Measurements from ENCODE around the gene CAMK1.

Gene CAMK1

DNA sequence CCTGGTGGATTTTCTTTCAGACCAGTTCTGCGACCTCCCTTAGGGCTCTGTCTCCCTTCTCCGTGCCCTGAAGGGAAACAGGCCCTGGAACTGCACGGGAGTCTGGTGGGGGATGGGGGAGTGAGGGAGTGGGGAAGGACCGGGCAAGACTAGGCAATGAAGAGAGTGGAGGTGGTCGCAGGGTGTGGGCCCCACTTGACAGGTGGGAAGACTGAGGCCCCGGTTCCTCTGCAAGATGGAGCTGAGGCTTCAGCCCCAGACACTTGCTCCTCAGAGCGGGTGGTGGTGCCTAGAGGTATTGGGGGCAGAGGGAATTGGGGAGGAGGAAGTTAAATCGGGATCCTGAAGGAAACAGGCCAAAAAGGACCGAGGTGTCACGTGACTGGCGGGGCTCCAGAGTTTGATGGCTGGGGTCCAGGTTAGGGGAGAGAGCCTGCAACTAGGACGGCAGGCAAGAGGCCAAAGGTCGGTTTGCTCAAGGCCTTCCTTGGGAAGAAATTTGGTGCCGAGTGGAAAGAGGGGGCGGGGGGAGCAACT, 597 bp upstream of the CAMK1 start:
- peak in 12 of 14 donors; percentile 11 to 70 (median 46) for DNase-seq

- DNase-seq, result no peak
Observed at GRCh38 chr3:9769012-9769411, 735 bp downstream of the CAMK1 start.

GRCh38 chr3:9768141-9768775, 1.5 kb downstream of the CAMK1 start:
- DNase-seq, result no peak

- no peak for DNase-seq
Observed at GRCh38 chr3:9767418-9767817, 2.3 kb downstream of the CAMK1 start.

DNA sequence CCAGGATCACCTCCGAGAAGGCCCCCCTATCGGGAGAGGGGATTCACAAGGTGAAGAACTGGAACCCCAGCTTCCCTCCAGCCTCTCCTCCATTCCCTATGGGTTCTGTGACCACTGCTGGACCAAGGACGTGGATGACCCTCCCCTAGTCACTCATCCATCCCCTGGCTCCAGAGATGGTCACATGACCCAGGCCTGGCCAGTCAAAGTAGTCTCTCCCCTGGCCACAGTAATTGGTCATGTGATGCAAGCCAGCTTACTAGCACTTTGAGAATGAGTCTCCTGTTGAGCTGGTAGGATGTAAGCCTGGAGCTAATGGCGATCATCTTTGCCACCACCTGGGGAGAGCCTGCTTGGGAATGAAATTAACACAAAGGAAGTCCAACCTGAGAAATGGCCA, 3.9 kb downstream of the CAMK1 start:
- DNase-seq, result no peak

GRCh38 chr3:9762871-9763270, 6.9 kb downstream of the CAMK1 start:
- no peak for DNase-seq

GRCh38 chr3:9761919-9762318, 7.8 kb downstream of the CAMK1 start:
- no peak for DNase-seq

- no peak for DNase-seq
Observed at GRCh38 chr3:9760779-9761505, 8.8 kb downstream of the CAMK1 start.

DNA sequence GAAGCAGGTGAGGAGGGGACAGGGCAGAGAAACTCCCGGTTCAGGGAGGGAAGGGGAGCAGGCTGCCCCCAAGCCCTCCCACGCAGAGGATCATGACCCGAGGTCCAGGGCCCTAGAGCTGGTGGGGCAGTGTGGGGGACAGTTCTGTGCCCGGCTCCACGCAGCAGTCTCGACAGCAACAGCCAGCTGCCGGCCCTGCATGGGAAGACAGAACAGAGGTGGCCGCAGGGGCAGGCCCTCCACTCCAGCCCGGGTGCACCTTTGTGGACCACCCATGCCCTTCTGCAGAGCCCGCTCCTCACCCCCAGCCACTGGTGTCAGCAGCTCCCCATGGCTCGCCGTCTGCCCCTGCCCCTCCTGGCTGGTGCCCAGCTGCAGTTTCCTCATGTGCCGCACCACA, 12.3 kb downstream of the CAMK1 start:
- DNase-seq, result no peak

GRCh38 chr3:9754678-9755077, 15.1 kb downstream of the CAMK1 start:
- no peak for DNase-seq

DNA sequence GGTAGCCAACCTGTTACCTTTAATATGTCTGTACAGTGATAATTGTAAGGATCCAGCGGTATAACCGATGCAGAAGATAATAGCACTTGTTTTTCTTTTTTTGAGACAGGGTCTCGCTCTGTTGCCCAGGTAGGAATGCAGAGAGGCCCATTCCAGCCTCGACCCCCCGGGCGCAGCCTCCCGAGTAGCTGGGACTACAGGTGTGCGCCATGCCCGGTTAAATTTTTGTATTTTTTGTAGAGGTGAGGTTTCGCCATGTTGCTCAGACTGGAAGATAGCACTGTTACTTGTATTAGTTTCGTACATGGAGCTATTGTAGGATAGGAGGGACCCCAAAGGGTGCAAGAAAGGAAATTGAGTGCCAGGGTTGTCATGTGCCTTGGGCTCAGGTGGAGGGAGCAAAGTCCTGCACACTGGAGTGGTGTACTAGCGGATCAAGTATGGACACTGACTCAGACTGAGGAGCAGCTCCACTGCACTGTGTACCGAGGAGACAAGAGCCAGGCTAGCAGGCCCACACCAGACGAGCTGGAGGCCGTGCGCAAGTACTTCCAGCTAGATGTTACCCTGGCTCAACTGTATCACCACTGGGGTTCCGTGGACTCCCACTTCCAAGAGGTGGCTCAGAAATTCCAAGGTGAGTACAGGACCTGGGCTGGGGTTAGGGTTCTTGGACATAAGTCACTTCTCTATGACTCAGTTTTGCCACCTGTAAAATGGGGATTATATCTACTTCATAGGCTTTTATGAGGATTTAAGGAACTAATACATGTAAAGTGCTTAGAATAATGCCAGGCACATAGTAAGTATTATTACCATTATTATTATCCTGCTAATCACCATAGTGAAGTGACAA, 19.0 kb downstream of the CAMK1 start:
- no peak for DNase-seq

GRCh38 chr3:9749645-9750555, 19.8 kb downstream of the CAMK1 start, which contains the start of gene OGG1:
TSS of gene OGG1 (plus strand) at chr3:9749952. CDS start at chr3:9750287, 335 bp downstream.
- DNase-seq, result peak; percentile 76 to 96 (median 93)

DNA sequence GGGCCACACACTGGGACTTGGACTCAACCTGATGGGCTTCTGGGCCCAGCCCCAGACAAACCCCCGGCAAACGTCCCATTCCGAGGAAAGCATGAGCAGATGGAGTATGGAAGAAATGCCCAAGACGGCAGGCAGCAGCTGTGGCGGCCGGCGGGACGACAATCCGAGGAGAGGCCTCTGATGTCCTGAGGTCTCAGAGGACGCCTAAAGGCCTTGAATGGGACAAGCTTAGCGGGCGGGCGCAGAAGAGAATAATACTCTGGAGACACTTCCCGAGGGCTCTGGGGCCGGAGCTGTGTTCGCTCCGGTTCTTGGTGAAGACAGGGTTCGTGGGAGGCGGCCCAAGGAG, 20.5 kb downstream of the CAMK1 start:
- no peak for DNase-seq

DNA sequence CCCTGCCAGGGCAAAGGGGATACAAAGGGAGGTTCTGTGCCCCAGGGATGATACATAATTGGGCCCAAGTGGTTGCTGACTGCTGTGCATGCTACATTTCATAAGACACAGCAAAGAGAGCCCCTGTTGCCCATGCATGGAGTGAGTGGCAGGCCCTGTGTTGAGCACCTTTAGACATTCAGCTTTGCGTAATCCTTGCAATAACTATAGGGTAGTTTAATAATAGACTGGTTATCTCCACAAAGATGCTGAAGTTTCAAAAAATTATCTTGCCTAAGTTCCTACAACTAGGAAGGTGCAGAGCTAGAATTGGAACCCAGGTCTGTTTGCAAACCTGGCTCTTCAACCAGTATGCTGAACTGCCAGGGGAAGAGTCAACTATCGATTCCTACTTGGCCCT, 21.7 kb downstream of the CAMK1 start:
- no peak for DNase-seq

DNA sequence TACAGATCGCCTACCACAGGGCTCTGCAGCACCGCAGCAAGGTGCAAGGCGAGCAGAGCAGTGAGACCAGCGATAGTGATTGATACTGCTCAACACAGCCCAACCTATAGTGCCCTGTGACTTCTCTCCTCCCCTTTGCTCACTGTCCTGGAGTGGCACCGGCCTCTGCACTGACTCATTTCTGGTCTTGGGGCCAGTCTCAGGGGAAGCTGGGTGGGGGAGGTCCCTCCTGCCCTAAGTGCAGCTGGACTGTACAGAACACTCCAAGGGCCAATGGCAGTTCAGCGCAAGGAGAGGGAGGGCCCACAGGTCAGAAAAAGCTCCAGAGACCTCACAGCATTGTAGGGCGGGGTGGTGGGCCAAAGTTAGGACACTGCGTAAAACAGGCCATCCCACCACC, 22.5 kb downstream of the CAMK1 start:
- DNase-seq, result no peak

GRCh38 chr3:9746330-9746729, 23.4 kb downstream of the CAMK1 start:
- no peak for DNase-seq

- DNase-seq, result no peak
Observed at GRCh38 chr3:9745521-9745920, 24.2 kb downstream of the CAMK1 start.

DNA sequence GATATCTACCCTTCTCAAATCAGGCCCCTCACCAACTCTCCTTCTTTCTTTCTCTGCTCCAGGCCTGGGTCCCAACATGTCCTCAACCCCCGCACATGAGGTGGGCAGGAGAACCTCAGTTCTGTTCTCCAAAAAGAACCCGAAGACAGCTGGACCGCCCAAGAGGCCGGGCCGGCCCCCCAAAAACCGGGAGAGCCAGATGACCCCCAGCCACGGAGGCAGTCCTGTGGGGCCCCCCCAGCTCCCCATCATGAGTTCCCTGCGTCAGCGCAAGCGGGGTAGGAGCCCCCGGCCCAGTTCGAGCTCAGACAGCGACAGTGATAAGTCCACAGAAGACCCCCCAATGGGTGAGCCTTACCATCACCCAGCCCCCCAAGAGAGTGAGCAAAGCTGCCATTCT, 25.6 kb downstream of the CAMK1 start:
- DNase-seq, result no peak

DNA sequence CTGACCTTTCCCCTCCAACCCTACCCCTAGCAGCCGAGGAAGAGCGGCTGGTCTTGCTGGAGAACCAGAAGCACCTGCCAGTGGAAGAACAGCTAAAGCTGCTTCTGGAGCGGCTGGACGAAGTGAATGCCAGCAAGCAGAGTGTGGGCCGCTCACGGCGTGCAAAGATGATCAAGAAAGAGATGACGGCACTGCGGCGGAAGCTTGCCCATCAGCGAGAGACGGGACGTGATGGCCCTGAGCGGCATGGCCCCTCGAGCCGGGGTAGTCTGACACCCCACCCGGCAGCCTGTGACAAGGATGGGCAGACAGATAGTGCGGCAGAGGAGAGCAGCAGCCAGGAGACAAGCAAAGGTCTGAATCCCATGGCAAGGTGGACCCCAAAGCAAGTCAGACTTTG, 26.2 kb downstream of the CAMK1 start:
- DNase-seq, result no peak

GRCh38 chr3:9742560-9742959, 27.2 kb downstream of the CAMK1 start:
- no peak for DNase-seq

DNA sequence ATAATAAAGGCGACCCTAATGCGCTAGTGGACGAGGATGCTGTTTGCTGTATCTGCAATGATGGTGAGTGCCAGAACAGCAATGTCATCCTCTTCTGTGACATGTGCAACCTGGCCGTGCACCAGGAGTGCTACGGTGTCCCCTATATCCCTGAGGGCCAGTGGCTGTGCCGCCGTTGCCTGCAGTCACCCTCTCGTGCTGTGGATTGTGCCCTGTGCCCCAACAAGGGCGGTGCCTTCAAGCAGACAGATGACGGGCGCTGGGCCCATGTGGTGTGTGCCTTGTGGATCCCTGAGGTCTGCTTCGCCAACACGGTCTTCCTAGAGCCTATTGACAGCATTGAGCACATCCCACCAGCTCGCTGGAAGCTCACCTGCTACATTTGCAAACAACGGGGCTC, 30.6 kb downstream of the CAMK1 start:
- DNase-seq, result no peak

DNA sequence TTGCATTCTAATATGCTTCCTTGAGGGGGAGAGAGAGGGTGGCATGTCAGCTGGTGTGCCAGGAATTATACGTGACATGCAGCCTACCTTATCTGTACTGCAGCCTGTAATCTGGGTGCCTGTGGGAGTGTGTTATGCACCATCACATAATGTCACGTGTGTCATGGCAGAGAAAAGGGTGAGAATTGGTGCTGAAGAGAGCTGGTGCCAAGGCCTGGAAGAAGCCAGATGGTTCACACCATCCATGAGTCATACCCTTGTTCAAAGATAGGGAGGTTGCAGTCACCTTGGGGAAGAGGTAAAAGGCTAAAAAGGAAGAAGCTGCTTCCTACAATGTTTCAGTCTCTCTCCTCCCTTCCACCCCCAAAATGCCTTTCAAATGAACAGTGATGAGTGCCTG, 32.9 kb downstream of the CAMK1 start:
- DNase-seq, result no peak

All from C1 segment of cervical spinal cord (tissue), 14 donors.